Measurements from ENCODE around the gene PTDSS2. TPM values are rescaled to one million over a fixed set of nuclear protein-coding genes. Genes with fewer than 3 reads are reported as not detected.

The PTDSS2 gene
- polyA plus RNA-seq, 3 donors: 9.3 to 18.3 (median 12.4) TPM

- no peak for TF ChIP-seq CTCF (IDR thresholded peaks at IDR 0.05)
- H3K4me3 Mint-ChIP-seq: no peak overlapping the region
These were observed 17.5 kb upstream of the PTDSS2 start for GRCh38 chr11:432501-433100.

GRCh38 chr11:433111-433510 lies 17.0 kb upstream of the PTDSS2 start:
- TF ChIP-seq CTCF (IDR thresholded peaks at IDR 0.05): no peak
- H4K20me1 ChIP-seq (ENCODE audit: insufficient read depth, low read length): no peaks in the 10 kb centered on the region
- Mint-ChIP-seq H3K27me3 (ENCODE audit: low read depth in 3 of 3) (peaks cover 3 to 6% (median 5%) of the 10 kb centered on the region in 3 donors), H3K4me3 (no peak overlapping the region), H3K27ac (no peak overlapping the region), H3K36me3 (no peaks in the 10 kb centered on the region), H3K9me3 (peaks cover 0 to 9% (median 2%) of the 10 kb centered on the region in 7 donors), H3K4me1 (no peaks in the 10 kb centered on the region)
- H3K27ac ChIP-seq (ENCODE audit: low read depth in 1 of 2, low read length in 2 of 2): no peak overlapping the region
- H3K4me3 ChIP-seq (replicated peaks in 1 of 3; ENCODE audit: low read depth in 2 of 3, low read length in 3 of 3): no peak overlapping the region
- no peak overlapping the region for H3K4me2 ChIP-seq (replicated peaks; ENCODE audit: extremely low read depth, low read length, poor library complexity, severe bottlenecking)
- H3K79me2 ChIP-seq (ENCODE audit: insufficient read depth, low read length): no peaks in the 10 kb centered on the region
- no peaks in the 10 kb centered on the region for H3K4me1 ChIP-seq (ENCODE audit: control insufficient read depth in 1 of 2, insufficient read depth in 2 of 2, low read length in 2 of 2)
- H2AFZ ChIP-seq (ENCODE audit: insufficient read depth, low read depth, low read length, poor library complexity, severe bottlenecking): no peak overlapping the region
- H3K9me3 ChIP-seq (replicated peaks in 1 of 2; ENCODE audit: control insufficient read depth in 1 of 2, insufficient read depth in 1 of 2, low read length in 2 of 2): no peaks in the 10 kb centered on the region
- H3K36me3 ChIP-seq (replicated peaks in 1 of 2; ENCODE audit: control insufficient read depth in 1 of 2, insufficient read depth in 2 of 2, low read length in 2 of 2): no peaks in the 10 kb centered on the region
- H3K27me3 ChIP-seq (ENCODE audit: control insufficient read depth in 2 of 2, insufficient read depth in 2 of 2, low read length in 2 of 2): no peaks in the 10 kb centered on the region
- no peak for DNase-seq
- WGBS (ENCODE audit: insufficient coverage): 96% methylated on average over 17 of the region's 17 CpGs
- intact Hi-C loops (cut with micrococcal nuclease): no loop called here
- H3K9ac ChIP-seq (ENCODE audit: insufficient read depth, low read length, poor library complexity, severe bottlenecking): no peak overlapping the region

More at GRCh38 chr11:432501-433100, 17.5 kb upstream of the PTDSS2 start:
- no peaks in the 10 kb centered on the region for H3K27me3 ChIP-seq (ENCODE audit: control insufficient read depth in 2 of 2, insufficient read depth in 2 of 2, low read length in 2 of 2)
- Mint-ChIP-seq H3K27me3 (ENCODE audit: low read depth in 3 of 3) (peaks cover 3 to 6% (median 5%) of the 10 kb centered on the region in 3 donors), H3K9me3 (peaks cover 0 to 10% (median 2%) of the 10 kb centered on the region in 7 donors), H3K27ac (no peak overlapping the region), H3K4me1 (no peaks in the 10 kb centered on the region), H3K36me3 (no peaks in the 10 kb centered on the region)
- H3K36me3 ChIP-seq (replicated peaks in 1 of 2; ENCODE audit: control insufficient read depth in 1 of 2, insufficient read depth in 2 of 2, low read length in 2 of 2): no peaks in the 10 kb centered on the region
- H3K79me2 ChIP-seq (ENCODE audit: insufficient read depth, low read length): no peaks in the 10 kb centered on the region
- no peak overlapping the region for H3K27ac ChIP-seq (ENCODE audit: low read depth in 1 of 2, low read length in 2 of 2)
- no peak overlapping the region for H3K9ac ChIP-seq (ENCODE audit: insufficient read depth, low read length, poor library complexity, severe bottlenecking)
- 94% methylated on average over 15 of the region's 20 CpGs for WGBS (ENCODE audit: insufficient coverage)
- intact Hi-C loops (cut with micrococcal nuclease): no loop called here
- no peaks in the 10 kb centered on the region for H4K20me1 ChIP-seq (ENCODE audit: insufficient read depth, low read length)
- no peaks in the 10 kb centered on the region for H3K9me3 ChIP-seq (replicated peaks in 1 of 2; ENCODE audit: control insufficient read depth in 1 of 2, insufficient read depth in 1 of 2, low read length in 2 of 2)
- no peak overlapping the region for H2AFZ ChIP-seq (ENCODE audit: insufficient read depth, low read depth, low read length, poor library complexity, severe bottlenecking)
- no peak for DNase-seq
- no peak overlapping the region for H3K4me3 ChIP-seq (replicated peaks in 1 of 3; ENCODE audit: low read depth in 2 of 3, low read length in 3 of 3)
- H3K4me2 ChIP-seq (replicated peaks; ENCODE audit: extremely low read depth, low read length, poor library complexity, severe bottlenecking): no peak overlapping the region
- no peaks in the 10 kb centered on the region for H3K4me1 ChIP-seq (ENCODE audit: control insufficient read depth in 1 of 2, insufficient read depth in 2 of 2, low read length in 2 of 2)

Data from CD14-positive monocyte (primary cell).